HCT116 (cell line): Measurements from ENCODE around the gene ATP2C1. TPM values are rescaled to one million over a fixed set of nuclear protein-coding genes. Genes with fewer than 3 reads are reported as not detected.

ENCODE experiments used
- ATAC-seq: fragments of 200-7000 bp; cut with Tn5 transposase; 2 replicates; pipeline ENCODE4 v1.9.1; 2020; ENCODE audit warnings: mild to moderate bottlenecking, moderate library complexity
- BruUV-seq: library from RNA; stranded (reverse); fragments of 400-500 nt; replicated peaks from 2 replicates; lab custom pipeline; 2021; lab: Mats Ljungman, UMichigan
- CTCF ChIA-PET: fragments of 300-600 bp; sonication (Branson Sonifier 250); formaldehyde crosslinking; loops from one replicate; lab custom pipeline; 2021; ENCODE audit warnings: antibody characterized with exemption; lab: Charles Lee
- POLR2A ChIA-PET: fragments of 300-600, 350-600 bp; sonication (Branson Sonifier 250); formaldehyde crosslinking; loops from one replicate; lab custom pipeline; 2021; ENCODE audit warnings: antibody characterized with exemption; lab: Charles Lee
- RAD21 ChIA-PET, 2 experiments: fragments of 300-600 bp; sonication (Branson Sonifier 250); formaldehyde crosslinking; loops; one replicate each; lab custom pipeline; 2023; ENCODE audit warnings: low total read pairs in 2 of 2; ENCODE audit not compliant: uncharacterized antibody in 2 of 2, unreplicated experiment in 2 of 2, low non-redundant PET in 1 of 2; lab: Charles Lee
- DNase-seq: peaks from one replicate; pipeline ENCODE4 v3.0.0-alpha.2; 2010; ENCODE audit warnings: low read depth, low spot score
- H2AFZ ChIP-seq: fragments of 200-600 bp; shearing (Covaris generic), sonication (generic); 2 replicates; pipeline ENCODE4 v1.6.1; 2017; ENCODE audit warnings: low read depth, mixed run types, mixed read lengths, antibody characterized with exemption, low read length; ENCODE audit not compliant: poor library complexity, severe bottlenecking
- H3K27ac ChIP-seq: 2 replicates; pipeline ENCODE4 v1.5.1; 2012; ENCODE audit warnings: low read depth, low read length
- H3K27me3 ChIP-seq: fragments of 200-600 bp; sonication (generic); 2 replicates; pipeline ENCODE4 v1.6.1; 2016; ENCODE audit warnings: mixed run types, low read length, mixed read lengths; ENCODE audit not compliant: insufficient read depth
- H3K36me3 ChIP-seq, 2 experiments: fragments of 200-500 bp in 1 of 2; fragments of 200-600 bp in 1 of 2; sonication (Bioruptor generic) in 1 of 2; sonication (generic) in 1 of 2; 2 replicates each; pipeline versions ENCODE4 v1.5.1 to v1.6.1; 2014 to 2016; ENCODE audit warnings: low read length in 2 of 2, inconsistent platforms in 1 of 2, mixed read lengths in 1 of 2, mixed run types in 1 of 2; ENCODE audit not compliant: insufficient read depth in 2 of 2, control insufficient read depth in 1 of 2
- H3K4me1 ChIP-seq, 2 experiments: fragments of 200-600 bp in 1 of 2; sonication (generic) in 1 of 2; 2 replicates each; pipeline versions ENCODE4 v1.5.1 to v1.6.1; 2012 to 2017; ENCODE audit warnings: low read length in 2 of 2, inconsistent platforms in 1 of 2, mild to moderate bottlenecking in 1 of 2, mixed read lengths in 1 of 2, mixed run types in 1 of 2, moderate library complexity in 1 of 2; ENCODE audit not compliant: insufficient read depth in 2 of 2, control insufficient read depth in 1 of 2
- H3K4me2 ChIP-seq: fragments of 200-600 bp; sonication (generic); 2 replicates; pipeline ENCODE4 v1.6.1; 2017; ENCODE audit warnings: mixed run types, low read length, mixed read lengths
- H3K4me3 ChIP-seq, 2 experiments: fragments of 200-600 bp in 1 of 2; sonication (generic) in 1 of 2; replicated peaks in 1 of 2; 2 replicates each; pipeline ENCODE4 v1.5.1; 2011 to 2016; ENCODE audit warnings: low read length in 2 of 2, control low read depth in 1 of 2, low read depth in 1 of 2, mild to moderate bottlenecking in 1 of 2, mixed read lengths in 1 of 2, mixed run types in 1 of 2
- H3K79me2 ChIP-seq: fragments of 200-600 bp; sonication (generic); 2 replicates; pipeline ENCODE4 v1.6.1; 2017; ENCODE audit warnings: mild to moderate bottlenecking, mixed run types, low read length, moderate library complexity, mixed read lengths; ENCODE audit not compliant: insufficient read depth
- H3K9ac ChIP-seq: fragments of 200-600 bp; sonication (generic); 2 replicates; pipeline ENCODE4 v1.6.1; 2016; ENCODE audit warnings: low read length, mixed read lengths
- H3K9me2 ChIP-seq: fragments of 200-600 bp; sonication (generic), shearing (Covaris generic); 2 replicates; pipeline ENCODE4 v1.6.1; 2017; ENCODE audit warnings: mixed run types, mild to moderate bottlenecking, moderate library complexity; ENCODE audit not compliant: insufficient read depth
- H3K9me3 ChIP-seq, 2 experiments: fragments of 200-500 bp in 1 of 2; fragments of 200-600 bp in 1 of 2; sonication (Bioruptor generic) in 1 of 2; sonication (generic) in 1 of 2; 2 replicates each; pipeline ENCODE4 v1.6.1; 2014 to 2017; ENCODE audit warnings: low read length in 2 of 2, mixed read lengths in 2 of 2, inconsistent platforms in 1 of 2, low read depth in 1 of 2, mild to moderate bottlenecking in 1 of 2, mixed run types in 1 of 2, moderate library complexity in 1 of 2; ENCODE audit not compliant: control insufficient read depth in 1 of 2, insufficient read depth in 1 of 2
- H4K20me1 ChIP-seq: fragments of 200-600 bp; sonication (generic), shearing (Covaris generic); 2 replicates; pipeline ENCODE4 v1.6.1; 2017; ENCODE audit warnings: mixed run types, mild to moderate bottlenecking, moderate library complexity; ENCODE audit not compliant: insufficient read depth
- CBX3 ChIP-seq: IDR thresholded peaks from 2 replicates; pipeline ENCODE4 v1.6.1; 2012; ENCODE audit warnings: low read depth
- POLR2A ChIP-seq: IDR thresholded peaks from 2 replicates; pipeline ENCODE4 v1.7.0; 2011; ENCODE audit warnings: borderline replicate concordance; ENCODE audit not compliant: insufficient read depth, insufficient read length; ENCODE audit errors: extremely low read depth
- POLR2AphosphoS5 ChIP-seq: IDR thresholded peaks from 2 replicates; pipeline ENCODE4 v1.6.1; 2011; ENCODE audit warnings: mild to moderate bottlenecking, low read depth, low read length, moderate library complexity
- RAD21 ChIP-seq: IDR thresholded peaks from 2 replicates; pipeline ENCODE4 v1.6.1; 2012; ENCODE audit warnings: low read depth, mild to moderate bottlenecking
- REST ChIP-seq: IDR thresholded peaks from 2 replicates; pipeline ENCODE4 v1.6.1; 2012; ENCODE audit warnings: low read depth
- SIN3A ChIP-seq: IDR thresholded peaks from 2 replicates; pipeline ENCODE4 v1.6.1; 2012; ENCODE audit warnings: low read depth
- SRF ChIP-seq: IDR thresholded peaks from 2 replicates; pipeline ENCODE4 v1.6.1; 2012; ENCODE audit warnings: low read depth
- YY1 ChIP-seq: IDR thresholded peaks from 2 replicates; pipeline ENCODE4 v1.6.1; 2011; ENCODE audit warnings: low read length, low read depth, moderate library complexity, mild to moderate bottlenecking; ENCODE audit not compliant: insufficient replicate concordance; ENCODE audit errors: extremely low read depth
- ZFX ChIP-seq: fragments of 450-650 bp; IDR thresholded peaks from 2 replicates; pipeline ENCODE4 v1.6.1; 2017
- ZNF274 ChIP-seq: fragments of 200-500 bp; sonication (Bioruptor generic); IDR thresholded peaks from 2 replicates; pipeline ENCODE4 v1.6.1; 2014; ENCODE audit warnings: mild to moderate bottlenecking, low read depth, low read length, inconsistent platforms
- intact Hi-C: fragments of 100-400 bp; cut with micrococcal nuclease; formaldehyde crosslinking; loops from 2 replicates; pipeline ENCODE4 v1.10.0; 2022
- total RNA-seq: library from RNA; stranded (reverse); gene quantifications from one replicate; pipeline ENCODE4 v1.2.1, GENCODE V29; 2021; ENCODE audit not compliant: unreplicated experiment
- TF ChIP-seq, protein P1 (sequence below), 3 experiments: fragments of 200-600 bp in 1 of 3; sonication (generic) in 1 of 3; IDR thresholded peaks in 2 of 3; conservative IDR thresholded peaks in 1 of 3; 2 replicates each; pipeline ENCODE4 v1.5.1; 2012 to 2017; ENCODE audit warnings: low read depth in 2 of 3, low read length in 2 of 3, antibody characterized with exemption in 1 of 3, borderline replicate concordance in 1 of 3, control low read depth in 1 of 3, mild to moderate bottlenecking in 1 of 3, mixed read lengths in 1 of 3, mixed run types in 1 of 3, moderate library complexity in 1 of 3; ENCODE audit not compliant: insufficient read depth in 1 of 3

The ATP2C1 gene
- total RNA-seq, 1 experiment from 2014 or later = 69.1 TPM

DNA sequence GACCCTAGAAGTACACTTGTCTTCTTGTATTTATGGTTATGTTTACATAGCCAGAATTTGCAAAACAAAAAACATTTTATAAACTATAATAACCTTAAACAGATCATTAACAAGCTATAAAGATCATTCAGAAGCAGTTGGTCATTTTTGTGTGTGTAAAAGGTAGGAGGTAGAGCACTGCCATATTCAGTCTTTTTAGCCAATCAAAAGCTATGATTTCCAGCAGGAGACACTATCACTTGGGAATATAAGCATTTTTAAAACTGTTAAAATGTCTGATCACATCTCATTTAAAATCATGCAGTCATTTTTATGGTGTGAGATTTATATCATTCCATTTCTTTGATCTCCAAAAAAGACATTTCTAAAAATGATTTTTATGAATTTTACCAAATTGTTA lies 42.6 kb upstream of the ATP2C1 start:
- Histone ChIP-seq H3K9ac (no peak overlapping the region), H3K79me2 (no peaks in the 10 kb centered on the region), H3K9me3 (no peaks in the 10 kb centered on the region), H3K36me3 (no peaks in the 10 kb centered on the region), H3K27ac (no peak overlapping the region), H4K20me1 (no peaks in the 10 kb centered on the region), H3K27me3 (peaks cover 24% of the 10 kb centered on the region), H2AFZ (no peak overlapping the region), H3K4me1 (no peaks in the 10 kb centered on the region), H3K4me3 (no peak overlapping the region), H3K4me2 (no peak overlapping the region), H3K9me2 (no peaks in the 10 kb centered on the region)
- DNase-seq (no peak), ATAC-seq (no peak)
- intact Hi-C loops = no loop called here
- BruUV-seq = no TSS peak
- CTCF ChIA-PET = no interaction called here
- TF ChIP-seq, protein P1, sequence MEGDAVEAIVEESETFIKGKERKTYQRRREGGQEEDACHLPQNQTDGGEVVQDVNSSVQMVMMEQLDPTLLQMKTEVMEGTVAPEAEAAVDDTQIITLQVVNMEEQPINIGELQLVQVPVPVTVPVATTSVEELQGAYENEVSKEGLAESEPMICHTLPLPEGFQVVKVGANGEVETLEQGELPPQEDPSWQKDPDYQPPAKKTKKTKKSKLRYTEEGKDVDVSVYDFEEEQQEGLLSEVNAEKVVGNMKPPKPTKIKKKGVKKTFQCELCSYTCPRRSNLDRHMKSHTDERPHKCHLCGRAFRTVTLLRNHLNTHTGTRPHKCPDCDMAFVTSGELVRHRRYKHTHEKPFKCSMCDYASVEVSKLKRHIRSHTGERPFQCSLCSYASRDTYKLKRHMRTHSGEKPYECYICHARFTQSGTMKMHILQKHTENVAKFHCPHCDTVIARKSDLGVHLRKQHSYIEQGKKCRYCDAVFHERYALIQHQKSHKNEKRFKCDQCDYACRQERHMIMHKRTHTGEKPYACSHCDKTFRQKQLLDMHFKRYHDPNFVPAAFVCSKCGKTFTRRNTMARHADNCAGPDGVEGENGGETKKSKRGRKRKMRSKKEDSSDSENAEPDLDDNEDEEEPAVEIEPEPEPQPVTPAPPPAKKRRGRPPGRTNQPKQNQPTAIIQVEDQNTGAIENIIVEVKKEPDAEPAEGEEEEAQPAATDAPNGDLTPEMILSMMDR (IDR thresholded peaks at IDR 0.05 in 2 of 3, conservative IDR thresholded peaks at IDR 0.05 in 1 of 3; ENCODE audit: borderline replicate concordance in 1 of 3, insufficient read depth in 1 of 3, low read depth in 2 of 3, low read length in 2 of 3) = no peak
- TF ChIP-seq SIN3A = no peak
- TF ChIP-seq YY1 = no peak
- TF ChIP-seq ZFX = no peak
- TF ChIP-seq POLR2A = no peak
- no peak for TF ChIP-seq SRF
- no peak for TF ChIP-seq RAD21
- no peak for TF ChIP-seq CBX3
- TF ChIP-seq REST = no peak
- TF ChIP-seq ZNF274 = no peak
- TF ChIP-seq POLR2AphosphoS5 = no peak
- RAD21 ChIA-PET = no interaction called here
- POLR2A ChIA-PET = no interaction called here
